K562 (cell line): ENCODE data around the gene PLCL1. TPM values are rescaled to one million over a fixed set of nuclear protein-coding genes. Genes with fewer than 3 reads are reported as not detected.

Source experiments
- ARID1B ChIP-seq: fragments of 450-650 bp; IDR thresholded peaks from 2 replicates; pipeline ENCODE4 v1.6.1; 2016; ENCODE audit warnings: antibody characterized with exemption, mild to moderate bottlenecking, inconsistent platforms
- CC2D1A ChIP-seq: fragments of 450-650 bp; IDR thresholded peaks from 2 replicates; pipeline ENCODE4 v1.6.1; 2017; ENCODE audit warnings: mild to moderate bottlenecking
- CCNT2 ChIP-seq: IDR thresholded peaks from 2 replicates; pipeline ENCODE4 v1.6.1; 2011; ENCODE audit warnings: borderline replicate concordance, low read depth, mild to moderate bottlenecking, moderate library complexity, mixed read lengths, low read length; ENCODE audit not compliant: insufficient read length; ENCODE audit errors: extremely low read depth
- CHAMP1 ChIP-seq: fragments of 450-650 bp; IDR thresholded peaks from 2 replicates; pipeline ENCODE4 v1.6.1; 2016; ENCODE audit warnings: mild to moderate bottlenecking
- CREM ChIP-seq: IDR thresholded peaks from 2 replicates; pipeline ENCODE4 v1.6.1; 2014; ENCODE audit warnings: antibody characterized with exemption, low read depth
- EP300 ChIP-seq: IDR thresholded peaks from 2 replicates; pipeline ENCODE4 v1.6.1; 2012; ENCODE audit warnings: low read length, improper control_type of control experiment
- EWSR1 ChIP-seq: fragments of 450-650 bp; IDR thresholded peaks from 2 replicates; pipeline ENCODE4 v1.6.1; 2018; ENCODE audit warnings: borderline replicate concordance, mild to moderate bottlenecking, low read depth, moderate library complexity; ENCODE audit not compliant: partially characterized antibody
- FOSL1 ChIP-seq: fragments of 200-800 bp; sonication (Bioruptor generic); conservative IDR thresholded peaks from 2 replicates; pipeline ENCODE4 v1.6.1; 2016; ENCODE audit warnings: missing genetic modification characterization, missing compliant biosample characterization
- FOXM1 ChIP-seq, 2 experiments: fragments of 450-650 bp in 1 of 2; sonication (generic) in 1 of 2; formaldehyde crosslinking in 1 of 2; IDR thresholded peaks; 2 replicates each; pipeline versions ENCODE4 v1.6.1 to v1.9.0; 2017 to 2022; ENCODE audit warnings: low read depth in 2 of 2, mild to moderate bottlenecking in 2 of 2, missing genetic modification reagents in 1 of 2, moderate library complexity in 1 of 2
- HDAC3 ChIP-seq: fragments of 450-650 bp; IDR thresholded peaks from 2 replicates; pipeline ENCODE4 v1.6.1; 2018; ENCODE audit warnings: borderline replicate concordance, mild to moderate bottlenecking, moderate library complexity; ENCODE audit not compliant: partially characterized antibody
- HEY1 ChIP-seq: fragments of 250-450 bp; sonication (Bioruptor Pico); IDR thresholded peaks from 2 replicates; pipeline ENCODE4 v1.5.0; 2020; ENCODE audit warnings: mild to moderate bottlenecking, moderate library complexity, borderline replicate concordance
- KDM1A ChIP-seq, 2 experiments: fragments of 450-650 bp; IDR thresholded peaks; 2 replicates each; pipeline ENCODE4 v1.6.1; 2016; ENCODE audit warnings: mild to moderate bottlenecking in 2 of 2
- KLF16 ChIP-seq: IDR thresholded peaks from 2 replicates; pipeline ENCODE4 v1.6.1; 2016; ENCODE audit warnings: antibody characterized with exemption
- LEF1 ChIP-seq: fragments of 450-650 bp; IDR thresholded peaks from 2 replicates; pipeline ENCODE4 v1.6.1; 2016; ENCODE audit warnings: mild to moderate bottlenecking
- MCM7 ChIP-seq, 2 experiments: fragments of 450-650 bp; IDR thresholded peaks; 2 replicates each; pipeline ENCODE4 v1.6.1; 2016 to 2018
- MNT ChIP-seq, 2 experiments: fragments of 450-650 bp; conservative IDR thresholded peaks; 2 replicates each; pipeline ENCODE4 v1.6.1; 2017; ENCODE audit warnings: mild to moderate bottlenecking in 2 of 2, moderate library complexity in 2 of 2
- MTA3 ChIP-seq: fragments of 450-650 bp; formaldehyde crosslinking; IDR thresholded peaks from 2 replicates; pipeline ENCODE4 v1.6.1; 2017; ENCODE audit warnings: mild to moderate bottlenecking, borderline replicate concordance
- RUNX1 ChIP-seq: sonication (generic); IDR thresholded peaks from 2 replicates; pipeline ENCODE4 v1.6.1; 2016; ENCODE audit warnings: antibody characterized with exemption, low read depth
- SMARCE1 ChIP-seq: fragments of 450-650 bp; IDR thresholded peaks from 2 replicates; pipeline ENCODE4 v1.7.1; 2016; ENCODE audit warnings: mild to moderate bottlenecking
- TAL1 ChIP-seq: fragments of 450-650 bp; IDR thresholded peaks from 2 replicates; pipeline ENCODE4 v1.6.1; 2016; ENCODE audit warnings: mild to moderate bottlenecking
- ZBTB12 ChIP-seq: fragments of 250-450 bp; sonication (Bioruptor Pico); IDR thresholded peaks from 2 replicates; pipeline ENCODE4 v1.4.0; 2020
- ZFP30 ChIP-seq: fragments of 250-450 bp; sonication (Bioruptor Pico); IDR thresholded peaks from 2 replicates; pipeline ENCODE4 v1.8.0; 2022; ENCODE audit warnings: moderate library complexity, mild to moderate bottlenecking, inconsistent platforms, borderline replicate concordance
- ZFP91 ChIP-seq: sonication (generic); formaldehyde crosslinking; IDR thresholded peaks from 2 replicates; pipeline ENCODE4 v1.8.0; 2022; ENCODE audit warnings: mild to moderate bottlenecking, missing genetic modification reagents
- ZNF431 ChIP-seq: sonication (generic); formaldehyde crosslinking; IDR thresholded peaks from 2 replicates; pipeline ENCODE4 v1.8.0; 2022; ENCODE audit warnings: mild to moderate bottlenecking, missing genetic modification reagents
- polyA plus RNA-seq, 8 experiments: library from polyadenylated mRNA; depleted of rRNA in 4 of 8; stranded (reverse) in 5 of 8; unstranded in 3 of 8; fragments of >200 nt; fragmentation: Nextera tagmentation in 2 of 8; fragmentation: Illumina TruSeq in 1 of 8; extraction: Ambion mirVana in 2 of 8; extraction: Trizol in 1 of 8; gene quantifications; 2 replicates each; pipeline versions ENCODE4 v1.2.1 to v1.2.3, GENCODE V29; 2011 to 2014; ENCODE audit warnings: inconsistent platforms in 1 of 8, missing spikeins in 1 of 8
- total RNA-seq, 7 experiments: library from RNA; depleted of rRNA in 6 of 7; stranded (reverse); fragments of >200 nt in 6 of 7; fragmentation: Illumina TruSeq in 2 of 7; extraction: Trizol in 2 of 7; gene quantifications; 2 replicates each; pipeline versions ENCODE4 v1.2.1 to v1.2.3, GENCODE V29; 2011 to 2021; ENCODE audit warnings: low replicate concordance in 1 of 7

PLCL1 gene
- total and polyA plus RNA-seq, 9 of the 15 experiments (the other 6 are each of a cell fraction or from before 2014, with no cell fraction given): 2.0 to 17.7 (median 8.6) TPM

GRCh38 chr2:197969391-197969893, 165.0 kb downstream of the PLCL1 start (continued):
- 0 out of 2 replicates have a peak, but pooled peaks have one; percentile 35 for TF ChIP-seq MTA3
- peak; percentile 94 for TF ChIP-seq FOSL1 (tag)
- peak; percentile 82 for TF ChIP-seq TAL1
- TF ChIP-seq HEY1: no peak
- TF ChIP-seq ZFP91 (CRISPR knock-in tag): no peak
- peak; percentile 95 for TF ChIP-seq SMARCE1
- peak; percentile 73 for TF ChIP-seq CC2D1A
- TF ChIP-seq ZBTB12: no peak
- peak; percentile 45 for TF ChIP-seq HDAC3
- peak; percentile 68 for TF ChIP-seq CHAMP1
- TF ChIP-seq ZFP30 (CRISPR knock-in tag): no peak
- no peak for TF ChIP-seq MCM7 (IDR thresholded peaks at IDR 0.05)
- no peak for TF ChIP-seq EWSR1
- no peak for TF ChIP-seq MNT (conservative IDR thresholded peaks at IDR 0.05)
- TF ChIP-seq ZNF431 (CRISPR knock-in tag): 0 out of 2 replicates have a peak, but pooled peaks have one; percentile 16
- no peak for TF ChIP-seq CREM
- TF ChIP-seq ARID1B: peak; percentile 94
- peak; percentile 56; the same call in 1 of the 2 replicates for TF ChIP-seq FOXM1 (IDR thresholded peaks at IDR 0.05; ENCODE audit: low read depth)
- TF ChIP-seq FOXM1 (CRISPR knock-in tag; IDR thresholded peaks at IDR 0.05; ENCODE audit: low read depth): no peak
- no peak for TF ChIP-seq RUNX1
- 0 out of 2 replicates have a peak, but pooled peaks have one; percentile 7 for TF ChIP-seq KLF16
- TF ChIP-seq EP300: peak; percentile 91
- peak; percentile 10 for TF ChIP-seq CCNT2
- TF ChIP-seq KDM1A (IDR thresholded peaks at IDR 0.05): peak; percentile 51 to 67; a peak in 3 of 4 replicates
- peak; percentile 87 for TF ChIP-seq LEF1
